Loucy (cell line): Measurements from ENCODE around the gene MAP3K15.

Source experiments
- CTCF ChIP-seq: fragments of 200-600 bp; sonication (generic); conservative IDR thresholded peaks from 2 replicates; pipeline ENCODE4 v1.5.1; 2014; ENCODE audit warnings: mild to moderate bottlenecking, antibody characterized with exemption, low read length
- EZH2phosphoT487 ChIP-seq: fragments of 200-600 bp; IDR thresholded peaks from 2 replicates; pipeline ENCODE4 v1.6.1; 2018; ENCODE audit warnings: antibody characterized with exemption, mild to moderate bottlenecking, moderate library complexity, borderline replicate concordance

- peak; percentile 71 for TF ChIP-seq CTCF
- no peak for TF ChIP-seq EZH2phosphoT487
Observed at GRCh38 chrX:19544693-19545305, 29.5 kb upstream of the MAP3K15 start.
